ENCODE data around the gene GBX2.

The GBX2 gene

DNA sequence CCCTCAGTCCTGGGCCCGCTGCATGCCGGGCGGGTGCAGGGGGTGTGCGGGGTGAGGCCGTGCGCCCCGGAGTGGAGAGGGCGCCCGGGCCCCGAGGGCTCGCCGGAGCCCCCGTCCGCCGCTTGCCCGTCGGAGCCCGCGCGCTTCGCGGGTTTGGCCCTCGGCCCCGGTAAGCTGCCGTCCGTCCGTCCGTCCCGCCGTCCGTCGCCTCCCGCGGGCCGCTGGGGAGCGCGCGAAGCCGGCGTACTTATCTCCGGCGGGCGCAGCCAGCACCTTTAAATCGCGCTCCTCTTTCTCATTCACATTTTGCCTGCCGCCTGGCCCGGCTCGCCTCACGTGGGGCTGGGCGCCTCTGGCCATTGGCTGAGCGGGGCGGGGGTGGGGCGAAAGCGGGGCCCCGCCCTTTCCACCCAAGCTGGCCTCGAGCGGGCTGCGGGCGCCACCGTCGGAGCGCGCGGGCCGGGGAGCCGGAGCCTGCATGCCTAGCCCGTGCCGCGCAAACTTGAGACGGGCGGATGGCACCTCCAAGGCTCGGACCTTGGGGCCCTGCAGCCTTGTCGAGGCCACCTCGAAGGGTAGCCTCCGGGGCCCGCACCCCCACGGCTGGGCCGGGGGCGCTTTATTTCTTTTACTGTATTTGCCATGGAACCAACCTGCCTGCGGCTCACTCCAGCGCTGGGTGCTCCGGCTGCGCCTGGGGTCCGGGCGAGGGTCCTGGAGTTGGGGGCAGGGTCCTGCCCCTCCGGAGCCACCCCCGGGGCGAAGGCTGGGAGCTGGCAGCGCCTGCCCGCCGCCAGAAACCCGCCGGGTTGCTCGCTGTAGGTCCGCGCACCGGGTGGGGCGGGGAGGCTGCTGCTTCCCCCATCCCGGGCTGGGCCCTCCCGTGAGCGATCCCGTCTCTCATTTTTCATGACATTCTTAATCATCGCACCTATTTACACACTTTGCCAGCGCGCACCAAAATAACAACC, at the start of gene GBX2:
Gene GBX2, minus strand, starts transcription at position 277 of the 971 bp plus-strand sequence. CDS start 415 bp downstream, outside the sequence.
- DNase-seq (ENCODE audit: low read depth) = no peak

GRCh38 chr2:236217926-236218325, 49.7 kb upstream of the GBX2 start:
- DNase-seq (ENCODE audit: low read depth) = no peak

DNA sequence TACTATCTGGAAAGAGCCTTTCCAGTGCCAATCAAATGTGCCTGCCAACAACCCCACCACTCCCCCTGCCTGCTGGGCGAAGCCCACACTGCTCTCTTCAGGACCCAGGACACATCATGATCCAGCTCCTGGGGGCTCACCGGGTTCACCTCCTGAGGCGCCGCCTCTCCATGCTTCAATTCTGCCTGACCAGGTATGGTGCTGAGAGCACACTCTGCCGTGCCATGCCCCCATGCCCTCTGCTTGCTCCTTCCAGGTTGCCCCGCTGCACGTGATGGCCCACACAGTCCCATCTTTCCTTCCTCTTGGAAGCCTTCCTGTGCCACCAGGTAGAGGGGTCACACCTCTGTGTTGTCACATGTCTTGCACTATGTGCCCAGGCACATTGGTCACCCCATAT, 48.5 kb upstream of the GBX2 start:
- no peak for DNase-seq (ENCODE audit: low read depth)

DNA sequence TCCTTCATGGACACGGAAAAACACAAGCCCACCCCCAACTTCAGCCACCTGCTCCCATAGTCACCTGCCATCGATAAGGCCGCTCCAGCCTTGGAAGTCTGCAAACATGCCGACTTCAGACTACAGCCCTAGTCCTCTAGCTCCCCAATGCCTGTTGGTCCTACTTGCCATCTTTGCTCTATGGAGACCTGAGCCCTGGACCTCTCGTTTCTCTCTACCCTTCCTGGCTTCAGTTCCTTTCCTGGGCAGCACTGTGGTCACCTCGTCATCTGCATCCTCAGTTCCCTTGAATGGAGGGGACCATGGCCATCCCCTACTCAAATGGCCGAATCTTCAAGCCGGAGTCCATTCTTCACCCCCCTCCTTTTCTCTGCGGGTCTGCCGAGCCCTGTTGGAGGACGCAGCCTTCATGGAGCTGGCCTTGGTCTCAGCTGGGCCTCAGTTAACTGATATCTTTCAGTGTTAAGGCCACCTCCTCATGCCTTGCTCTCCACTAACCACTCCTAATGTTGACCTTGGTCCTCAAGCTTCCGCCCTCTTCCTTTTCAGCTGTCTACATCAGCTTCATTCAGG, 47.7 kb upstream of the GBX2 start:
- no peak for DNase-seq (ENCODE audit: low read depth)

GRCh38 chr2:236215196-236215595, 47.0 kb upstream of the GBX2 start:
- DNase-seq (ENCODE audit: low read depth) = no peak

DNA sequence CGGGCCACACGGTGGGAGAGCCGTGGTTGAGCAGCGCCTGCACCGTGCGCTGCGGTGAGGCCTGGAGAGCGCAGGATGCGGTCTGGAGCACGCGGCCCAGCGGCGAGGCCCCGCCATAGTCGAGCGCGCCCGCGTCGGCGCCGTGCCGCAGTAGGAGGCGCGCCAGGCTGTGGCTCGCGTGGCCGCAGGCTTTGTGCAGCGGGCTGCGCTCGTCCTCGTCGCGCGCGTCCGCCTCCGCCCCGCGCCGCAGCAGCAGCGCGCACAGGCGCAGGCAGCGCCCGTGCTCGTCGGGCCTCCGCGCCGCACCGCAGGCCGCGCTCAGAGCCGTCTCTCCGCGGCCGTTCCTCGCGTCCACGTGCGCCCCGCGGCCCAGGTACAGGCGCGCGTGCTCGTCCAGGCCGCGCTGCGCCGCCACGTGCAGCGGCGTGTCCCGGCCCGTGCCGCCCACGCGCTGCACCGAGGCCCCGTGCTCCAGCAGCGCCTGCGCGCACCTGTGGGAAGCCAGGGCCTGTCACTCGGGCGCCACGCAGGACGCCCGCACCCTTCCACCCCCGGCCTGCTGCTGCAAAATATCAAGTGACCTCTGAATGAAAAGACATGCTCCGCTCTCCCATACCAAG, 46.3 kb upstream of the GBX2 start:
- DNase-seq (ENCODE audit: low read depth) = no peak

DNA sequence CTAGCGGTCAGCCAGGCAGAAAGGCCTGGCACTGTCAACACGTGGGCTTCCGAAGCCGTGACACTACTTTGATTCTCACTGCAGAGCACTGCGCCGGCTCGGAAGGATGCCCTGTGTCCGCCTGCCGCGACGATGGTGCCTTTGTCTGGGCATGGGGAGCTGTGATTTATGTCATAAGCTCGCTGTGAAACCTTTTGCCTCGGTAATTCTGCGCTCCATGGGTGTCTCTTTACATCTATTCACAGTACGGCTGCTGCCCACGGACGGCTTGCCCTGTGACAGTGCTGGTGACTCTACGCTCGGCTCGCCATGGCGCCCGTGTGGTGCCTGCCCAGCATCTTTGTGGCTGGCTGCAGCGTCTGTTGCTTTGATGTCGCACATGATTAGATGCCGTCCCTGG, 43.1 kb upstream of the GBX2 start:
- DNase-seq (ENCODE audit: low read depth) = no peak

GRCh38 chr2:236210536-236210935, 42.4 kb upstream of the GBX2 start:
- DNase-seq (ENCODE audit: low read depth) = no peak

GRCh38 chr2:236209996-236210395, 41.8 kb upstream of the GBX2 start:
- no peak for DNase-seq (ENCODE audit: low read depth)

- DNase-seq (ENCODE audit: low read depth) = no peak
Measured at GRCh38 chr2:236209535-236209934, 41.3 kb upstream of the GBX2 start.

DNA sequence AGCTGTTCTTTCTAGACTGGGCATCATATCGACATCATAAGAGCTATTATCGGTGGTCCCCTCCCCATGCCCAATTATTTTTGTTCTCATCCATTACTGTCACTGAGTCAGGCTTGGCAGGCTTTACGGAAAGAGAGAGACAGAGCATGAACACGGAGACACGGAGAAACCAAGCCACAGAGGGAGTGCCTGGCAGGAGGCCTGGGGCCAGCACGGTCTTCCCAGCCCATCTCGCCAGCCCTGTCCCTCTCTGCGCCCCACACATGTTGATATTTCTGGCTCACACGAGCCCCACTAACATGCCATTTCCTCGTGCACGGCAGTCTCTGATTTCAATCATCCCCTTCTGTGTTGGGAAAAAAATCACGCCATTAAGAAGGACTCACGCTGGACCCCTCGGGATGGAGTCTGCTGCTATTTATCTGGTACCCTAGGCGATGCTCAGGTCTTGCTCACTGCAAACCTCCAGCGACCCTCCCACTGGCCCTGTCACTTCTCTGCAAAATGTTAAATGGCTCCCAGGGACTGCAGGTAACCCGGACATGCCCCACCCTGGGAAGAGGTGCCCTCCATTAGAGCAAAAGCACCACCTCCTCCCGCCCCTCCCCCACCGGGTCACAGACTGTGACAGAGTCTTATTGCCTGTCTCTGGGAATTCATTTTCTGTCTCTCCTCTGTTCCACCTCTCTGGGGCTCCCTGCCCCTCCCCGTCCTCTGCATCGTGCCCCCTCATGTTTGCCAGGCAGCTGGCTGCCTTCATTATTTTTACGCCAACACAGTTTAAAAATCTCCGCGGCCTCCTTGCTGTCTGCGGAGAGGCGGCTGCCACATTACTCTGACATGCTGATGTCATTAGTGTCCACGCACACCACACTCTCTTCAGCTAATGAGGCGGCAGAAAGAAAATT, 40.1 kb upstream of the GBX2 start:
- DNase-seq (ENCODE audit: low read depth) = no peak

DNA sequence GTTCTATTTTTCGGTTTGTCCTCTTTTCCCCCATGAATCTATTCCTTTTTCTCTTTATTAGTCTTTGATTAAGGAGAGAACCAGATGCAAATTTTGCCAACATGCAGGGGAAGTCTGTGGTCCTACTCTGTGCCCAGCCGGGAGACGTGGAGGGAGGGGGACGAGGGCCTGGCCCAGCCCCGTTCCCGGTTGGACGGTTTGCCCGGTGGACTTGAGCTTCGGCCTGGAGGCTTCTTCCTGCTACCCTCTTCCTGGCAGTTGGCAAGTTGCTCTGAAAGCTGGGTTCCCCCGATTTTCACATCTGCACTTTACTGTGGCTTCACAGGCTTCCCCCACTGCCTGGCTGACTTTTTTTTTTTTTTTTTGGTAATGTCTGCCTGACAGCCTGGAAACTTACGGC, 39.3 kb upstream of the GBX2 start:
- no peak for DNase-seq (ENCODE audit: low read depth)

DNA sequence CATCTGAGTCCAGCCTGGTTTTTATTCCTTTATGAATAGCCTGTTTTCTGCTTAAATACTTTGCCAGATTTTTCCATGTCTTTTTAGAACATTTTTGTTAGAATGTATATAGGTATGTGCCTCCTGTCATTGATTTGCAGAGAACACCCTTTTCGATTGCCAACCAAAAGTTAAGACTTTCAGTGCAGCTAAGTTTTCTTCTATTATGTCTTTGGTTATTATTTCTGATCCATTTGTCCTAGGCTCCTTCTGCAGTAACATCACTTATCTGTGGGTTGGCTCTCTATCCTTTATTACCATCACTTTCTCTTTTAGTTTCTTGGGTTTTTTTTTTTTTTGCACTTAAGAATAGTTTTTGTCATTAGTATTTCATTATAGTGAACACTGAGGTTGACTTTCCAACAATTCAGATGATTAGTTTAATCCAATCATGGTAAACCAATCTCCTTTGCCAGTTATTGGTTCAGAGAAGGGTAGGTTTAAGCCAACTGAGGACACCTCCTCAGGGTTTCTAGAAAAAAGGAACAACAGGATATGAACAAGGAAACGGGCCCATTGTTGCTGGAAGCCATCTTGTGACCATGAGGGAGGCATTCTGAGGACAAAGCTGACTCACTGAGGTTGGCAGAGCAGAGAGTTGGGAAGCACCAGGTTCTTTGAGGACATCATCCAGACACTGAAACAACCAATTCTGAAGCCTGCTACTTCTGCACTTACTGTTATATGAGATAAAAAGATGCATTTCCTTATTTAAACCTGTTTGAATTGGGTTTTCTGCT, 37.9 kb upstream of the GBX2 start:
- DNase-seq (ENCODE audit: low read depth) = no peak

GRCh38 chr2:236204953-236205352, 36.8 kb upstream of the GBX2 start:
- no peak for DNase-seq (ENCODE audit: low read depth)

DNA sequence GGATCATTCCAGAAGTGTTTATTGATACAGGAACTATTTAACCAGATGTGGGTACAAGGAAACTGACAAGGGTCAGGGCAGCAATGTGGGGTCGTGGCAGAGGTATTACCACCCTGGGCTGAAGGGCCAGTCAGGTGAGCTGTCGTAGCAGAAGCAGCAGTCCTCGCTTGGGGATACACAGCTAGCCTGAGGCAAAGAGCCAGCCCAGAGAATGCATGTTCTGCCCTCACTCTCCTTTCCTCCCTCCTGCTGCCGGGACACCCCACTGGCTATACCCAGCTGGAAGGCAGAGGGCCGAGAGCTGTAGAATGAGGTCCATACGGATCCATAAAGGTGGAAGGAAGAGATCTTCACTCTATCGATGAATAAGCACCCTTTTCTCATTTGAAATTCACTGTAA, 32.2 kb upstream of the GBX2 start:
- DNase-seq (ENCODE audit: low read depth) = no peak

GRCh38 chr2:236196366-236196765, 28.2 kb upstream of the GBX2 start:
- no peak for DNase-seq (ENCODE audit: low read depth)

GRCh38 chr2:236195726-236196125, 27.5 kb upstream of the GBX2 start:
- DNase-seq (ENCODE audit: low read depth) = no peak

- DNase-seq (ENCODE audit: low read depth) = no peak
Measured at GRCh38 chr2:236194786-236195185, 26.6 kb upstream of the GBX2 start.

DNA sequence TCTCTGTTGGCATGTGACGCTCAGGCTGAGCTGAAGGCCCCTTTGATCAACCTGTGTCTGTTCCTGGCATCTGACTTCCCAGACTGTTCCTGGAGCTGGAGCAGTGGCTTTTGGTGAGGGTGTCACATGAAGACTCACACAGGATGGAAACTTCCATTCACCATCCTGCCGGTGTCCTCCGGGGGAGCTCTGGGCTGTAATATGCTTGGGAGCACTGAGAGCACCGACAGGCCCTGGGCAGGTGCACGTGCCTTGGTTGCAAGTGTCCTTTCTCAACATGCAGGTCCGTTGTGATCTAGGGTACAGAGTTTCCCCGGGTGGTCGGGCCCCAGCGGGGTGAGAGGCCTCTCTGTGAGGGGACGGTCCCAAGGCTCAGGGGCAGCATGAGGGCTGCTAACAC, 24.8 kb upstream of the GBX2 start:
- DNase-seq (ENCODE audit: low read depth) = no peak

GRCh38 chr2:236190674-236191073, 22.5 kb upstream of the GBX2 start:
- no peak for DNase-seq (ENCODE audit: low read depth)

DNA sequence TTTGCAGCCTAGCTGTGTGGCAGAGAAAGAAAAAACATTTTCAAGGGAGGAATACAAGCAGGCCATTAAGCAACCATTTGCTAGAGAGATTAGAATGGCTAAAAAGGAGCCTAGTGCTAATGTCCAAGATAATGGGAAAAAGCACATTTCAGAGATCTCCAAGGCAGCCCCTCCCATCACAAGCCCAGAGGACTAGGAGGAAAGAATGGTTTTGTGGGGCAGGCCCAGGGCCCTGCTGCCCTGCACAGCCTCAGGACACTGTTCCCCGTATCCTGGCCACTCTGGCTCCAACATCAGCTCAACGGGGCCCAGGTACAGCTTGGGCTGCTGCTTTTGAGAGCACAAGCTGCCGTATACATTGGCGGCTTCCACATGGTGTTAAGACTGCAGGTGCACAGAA, 16.5 kb upstream of the GBX2 start:
- no peak for DNase-seq (ENCODE audit: low read depth)
